Left colon (tissue), 2 donors: ENCODE data around the gene RGS12. TPM values are rescaled to one million over a fixed set of nuclear protein-coding genes. Genes with fewer than 3 reads are reported as not detected.

Experiments
- ATAC-seq: fragments of 200-7000 bp; cut with Tn5 transposase; one replicate; pipeline ENCODE4 v1.9.1; 2020; ENCODE audit warnings: mild to moderate bottlenecking, moderate library complexity
- DNase-seq, 2 donors: peaks; one replicate each; pipeline ENCODE4 v3.0.0-alpha.2; 2020
- intact Hi-C, 2 donors: fragments of 100-400 bp; cut with DNase I in 1 of 2; cut with micrococcal nuclease in 1 of 2; formaldehyde crosslinking; loops; one replicate each; pipeline versions ENCODE4 v1.11.2 to v1.14.0; 2022; cut with DNase I, micrococcal nuclease
- total RNA-seq, 2 donors: library from RNA; stranded (reverse); fragmentation: NEBNext Ultra II Directional; extraction: Animal tissue kit (Norgen Biotek cat#: 25700); gene quantifications; one replicate each; pipeline ENCODE4 v1.2.1, GENCODE V29; 2021
- donor health status: DM: no; HTN: no; CAD: no.
- donor health status: DM: yes; HTN: yes; CAD: no.

The RGS12 gene
- total RNA-seq, 2 donors from 2014 or later, result 21.5 to 23.5 TPM

DNA sequence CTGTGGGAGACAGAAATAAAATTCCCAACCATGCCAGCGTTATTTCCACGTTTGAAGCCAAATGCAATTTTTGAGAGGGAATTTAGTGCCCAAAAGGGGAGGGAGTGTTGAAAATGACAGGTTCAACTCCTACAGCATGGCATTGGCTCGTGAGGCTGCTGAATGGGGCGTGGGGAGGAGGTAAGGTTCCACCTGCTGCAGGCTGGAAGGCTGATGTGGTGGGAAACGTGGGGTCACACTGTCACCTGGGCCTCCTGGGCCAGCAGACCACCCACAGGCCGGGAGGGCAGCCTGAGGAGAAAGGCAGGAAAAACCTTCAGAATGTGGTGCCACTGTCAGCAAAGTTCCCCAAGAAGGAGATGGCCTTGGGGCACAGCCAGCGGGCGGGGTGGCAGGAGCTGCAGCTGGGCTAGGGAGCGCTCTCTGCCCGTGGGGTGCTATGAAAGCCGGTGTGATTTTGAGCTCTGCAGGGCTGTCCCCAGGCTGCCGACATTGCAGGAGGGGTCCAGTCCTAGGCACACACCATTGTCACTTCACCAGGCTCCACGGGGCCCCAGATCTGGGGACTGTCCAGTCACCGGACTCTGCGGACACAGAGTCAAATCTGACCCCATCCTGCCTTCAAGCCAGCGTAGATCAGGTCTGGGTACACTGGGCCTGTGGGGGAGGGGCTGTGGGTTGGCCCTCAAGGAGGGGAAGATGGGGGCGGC lies 24.3 kb upstream of the RGS12 start:
- DNase-seq (no peak), ATAC-seq (no peak)
- intact Hi-C loops, result no loop called here

DNA sequence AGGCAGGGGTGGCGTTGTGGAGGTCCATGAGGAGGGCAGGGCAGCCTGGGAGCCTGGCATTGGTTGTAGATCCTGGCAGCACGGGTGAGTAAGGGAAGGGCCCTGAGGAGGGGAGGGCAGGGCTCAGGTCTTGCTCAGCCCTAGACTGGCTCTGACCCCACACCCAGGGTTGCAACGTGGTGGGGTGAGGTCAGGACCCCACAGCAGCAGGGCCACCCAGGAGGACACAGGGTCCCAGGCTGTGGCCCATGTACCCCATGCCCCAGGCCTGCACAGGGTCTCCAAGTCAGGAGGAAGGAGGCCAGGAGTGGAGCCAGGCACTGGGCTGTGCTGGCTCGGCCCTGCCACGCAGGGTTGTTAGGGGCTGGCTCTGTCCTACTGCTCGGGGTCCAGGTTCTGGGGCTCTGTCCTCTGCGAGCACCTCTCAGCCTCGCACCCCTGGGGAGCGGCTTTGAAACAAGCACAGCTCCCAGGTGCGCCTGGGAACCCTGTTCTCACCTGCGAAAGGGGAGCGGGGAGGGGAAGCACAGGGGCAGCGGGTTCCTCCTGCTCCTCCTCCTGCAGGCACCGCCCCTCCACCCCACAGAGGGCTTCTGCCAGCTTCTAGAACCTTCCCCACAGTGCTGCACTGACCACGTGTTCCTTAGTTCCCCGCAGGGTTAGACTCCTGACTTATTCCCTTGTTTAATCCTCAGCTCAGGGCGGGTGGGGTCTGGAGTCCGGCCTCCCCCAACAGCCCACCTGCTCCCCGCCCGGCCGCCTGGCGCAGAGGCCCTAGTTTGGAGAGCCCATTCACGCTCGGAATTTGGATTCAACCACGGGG lies 23.5 kb upstream of the RGS12 start:
- no peak for DNase-seq
- no peak for ATAC-seq
- intact Hi-C loops, result no loop called here

DNA sequence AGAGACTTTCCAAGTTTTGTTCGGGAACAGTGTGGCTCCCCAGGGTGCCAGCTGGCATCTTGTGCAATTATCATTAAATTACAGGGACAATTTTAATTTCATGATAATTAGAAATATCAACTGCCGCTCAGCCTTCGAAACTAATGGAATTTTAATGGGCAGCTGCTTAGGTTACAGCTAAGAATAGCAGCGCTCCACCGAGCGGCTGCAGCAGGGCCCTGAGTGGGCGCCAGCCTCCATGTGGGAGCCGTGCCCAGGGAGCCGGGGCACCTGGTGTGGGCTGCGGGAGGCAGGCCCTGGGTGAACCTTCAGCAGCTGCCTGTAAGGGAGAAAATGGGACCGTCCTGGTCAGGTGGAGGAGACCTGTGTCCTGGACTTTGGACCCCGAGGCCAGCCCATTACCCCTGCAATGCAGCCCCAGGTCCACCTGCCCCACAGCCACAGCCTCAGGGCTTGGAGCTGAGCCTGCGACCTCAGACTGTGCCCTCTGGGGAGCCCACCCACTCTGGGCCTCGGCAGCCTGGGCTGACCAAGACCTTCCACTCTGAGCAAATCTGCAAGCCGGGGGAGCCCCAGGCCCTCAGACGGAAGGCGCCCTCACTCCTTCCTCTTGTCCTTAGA lies 22.7 kb upstream of the RGS12 start:
- no peak for ATAC-seq
- intact Hi-C loops, result no loop called here
- no peak for DNase-seq

DNA sequence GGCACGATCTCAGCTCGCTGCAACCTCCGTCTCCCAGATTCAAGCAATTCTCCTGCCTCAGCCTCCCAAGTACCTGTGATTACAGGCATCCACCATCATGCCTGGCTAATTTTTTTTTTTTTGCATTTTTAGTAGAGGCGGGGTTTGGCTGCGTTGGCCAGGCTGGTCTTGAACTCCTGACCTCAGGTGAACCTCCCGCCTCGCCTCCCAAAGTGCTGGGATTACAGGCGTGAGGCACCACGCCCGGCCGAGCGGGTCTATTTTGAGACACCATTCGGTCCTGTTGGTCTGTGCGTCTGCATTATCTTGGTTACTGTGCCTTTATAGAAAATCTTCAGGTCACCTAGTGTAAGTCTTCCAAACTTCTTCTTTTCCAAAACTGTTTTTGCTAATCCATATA lies 21.7 kb upstream of the RGS12 start:
- intact Hi-C loops, result no loop called here
- DNase-seq, result no peak

DNA sequence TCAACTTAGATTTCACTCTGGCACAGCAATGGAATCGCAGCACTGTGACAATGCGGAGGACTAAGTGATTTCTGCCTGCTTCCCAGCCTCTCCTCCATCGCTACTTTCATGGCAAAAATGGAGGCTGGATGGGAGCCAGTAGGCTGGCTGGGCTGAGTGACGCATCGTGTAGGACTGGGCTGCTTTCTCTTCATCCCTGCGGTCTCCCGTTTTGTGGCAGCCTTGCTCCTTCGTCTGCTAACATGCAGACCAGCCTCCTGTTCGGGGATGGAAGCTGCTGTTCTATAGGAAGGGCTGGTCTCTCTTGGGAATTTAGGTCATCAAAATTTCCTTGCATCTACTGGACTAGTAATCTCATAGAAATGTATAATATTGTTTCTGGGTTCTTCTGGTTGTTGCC lies 15.8 kb upstream of the RGS12 start:
- intact Hi-C loops, result no loop called here
- no peak for ATAC-seq
- no peak for DNase-seq

More for the DNA sequence above, 21.7 kb upstream of the RGS12 start:
- no peak for ATAC-seq

DNA sequence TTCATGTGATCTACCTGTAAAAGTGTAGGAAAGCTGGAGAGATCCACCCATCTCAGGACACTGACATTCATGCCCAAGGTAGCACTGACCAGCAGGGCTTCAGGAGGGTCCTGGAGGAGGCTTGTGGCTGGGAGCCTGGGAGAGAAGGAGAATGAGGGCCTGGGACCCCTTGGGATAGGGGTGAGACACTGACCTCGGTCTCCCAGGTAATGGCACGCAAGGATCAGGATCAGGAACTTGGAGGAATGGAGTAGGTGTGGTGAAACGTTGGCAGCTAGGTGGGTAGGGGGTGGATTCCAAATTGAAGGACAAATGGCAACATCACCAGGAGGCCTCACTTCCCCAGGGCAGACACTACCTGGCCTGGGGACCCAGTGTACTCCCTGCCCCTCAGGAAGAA lies 12.4 kb upstream of the RGS12 start:
- no peak for ATAC-seq
- DNase-seq, result no peak
- intact Hi-C loops, result no loop called here

DNA sequence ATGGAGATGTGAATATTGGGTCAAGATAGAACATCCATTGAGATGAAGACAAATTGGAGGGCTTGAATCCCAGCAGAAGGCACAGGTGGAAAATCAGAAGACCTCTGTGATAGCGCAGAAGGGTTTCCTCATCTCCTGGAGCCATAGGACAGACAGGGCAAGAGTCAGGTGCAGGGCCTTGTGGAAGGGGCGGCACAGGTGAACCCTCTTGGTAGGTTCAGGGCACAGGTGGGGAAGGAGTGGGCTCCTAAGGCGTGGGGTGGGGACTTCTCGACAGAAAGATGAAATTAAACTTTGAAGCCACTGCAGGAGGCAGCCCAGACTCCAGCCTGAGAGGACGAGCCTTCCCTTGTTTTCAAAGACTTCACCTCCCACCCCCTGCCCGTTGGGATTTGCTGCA lies 9.3 kb upstream of the RGS12 start:
- DNase-seq (no peak), ATAC-seq (no peak)
- intact Hi-C loops, result no loop called here

DNA sequence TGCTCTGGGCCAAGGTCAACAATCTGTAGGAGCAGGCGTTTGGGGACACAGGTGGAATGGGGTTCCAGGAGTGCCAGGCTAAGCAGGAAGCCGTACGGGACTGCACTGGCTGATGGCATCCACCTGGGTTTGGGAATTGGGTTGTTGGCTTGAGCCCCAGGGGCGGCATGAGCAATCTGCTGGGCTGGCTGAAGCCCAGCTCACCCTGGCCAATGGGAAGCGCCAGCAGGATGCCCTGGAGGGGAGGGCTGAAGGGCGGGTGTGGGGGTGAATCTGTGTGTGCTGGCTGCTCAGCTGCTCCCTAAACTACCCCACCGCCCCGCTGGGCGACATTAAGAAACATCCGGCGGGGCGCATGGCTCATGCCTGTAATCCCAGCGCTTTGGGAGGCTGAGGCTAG lies 8.9 kb upstream of the RGS12 start:
- ATAC-seq (no peak), DNase-seq (no peak)
- intact Hi-C loops, result no loop called here

DNA sequence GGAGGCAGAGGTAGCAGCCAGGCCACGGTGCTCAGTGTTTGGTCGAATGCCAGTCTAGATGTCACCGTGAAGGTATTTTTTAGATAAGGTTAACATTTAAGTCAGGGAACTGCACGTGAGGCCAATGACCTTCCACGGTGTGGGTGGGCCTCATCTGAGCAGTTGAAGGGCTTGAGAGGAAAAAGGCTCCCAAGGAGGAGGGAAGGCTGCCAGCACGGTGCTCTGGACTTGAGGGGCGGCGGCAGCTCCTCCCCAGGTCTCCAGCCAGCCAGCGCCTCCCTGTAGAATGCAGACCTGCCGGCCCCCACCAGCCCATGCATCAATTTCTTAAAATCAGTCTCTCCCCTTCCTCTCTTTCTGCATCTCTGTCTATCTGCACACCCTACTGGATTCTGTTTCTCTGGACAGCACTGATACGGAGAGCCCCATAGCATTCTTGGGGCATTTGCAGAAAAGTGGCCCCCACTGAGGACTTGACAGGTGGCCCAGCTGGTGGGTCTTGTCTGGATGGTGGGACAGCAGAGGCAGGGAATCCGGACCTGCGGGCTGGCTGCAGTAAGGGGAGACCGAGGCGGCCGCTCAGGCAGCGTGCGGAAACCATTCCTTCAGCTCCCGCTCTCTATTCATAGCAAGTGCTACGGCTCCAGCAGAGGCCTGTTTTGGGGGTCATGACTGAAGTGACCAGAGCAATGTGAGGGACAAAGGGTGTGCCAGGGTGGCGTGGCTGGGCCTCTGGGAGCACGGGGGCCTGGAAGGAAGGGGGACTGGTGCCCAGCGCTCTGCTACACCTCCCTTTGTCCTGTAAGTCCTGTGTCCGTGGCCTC lies 7.9 kb upstream of the RGS12 start:
- ATAC-seq, result no peak
- no peak for DNase-seq
- intact Hi-C loops, result no loop called here

DNA sequence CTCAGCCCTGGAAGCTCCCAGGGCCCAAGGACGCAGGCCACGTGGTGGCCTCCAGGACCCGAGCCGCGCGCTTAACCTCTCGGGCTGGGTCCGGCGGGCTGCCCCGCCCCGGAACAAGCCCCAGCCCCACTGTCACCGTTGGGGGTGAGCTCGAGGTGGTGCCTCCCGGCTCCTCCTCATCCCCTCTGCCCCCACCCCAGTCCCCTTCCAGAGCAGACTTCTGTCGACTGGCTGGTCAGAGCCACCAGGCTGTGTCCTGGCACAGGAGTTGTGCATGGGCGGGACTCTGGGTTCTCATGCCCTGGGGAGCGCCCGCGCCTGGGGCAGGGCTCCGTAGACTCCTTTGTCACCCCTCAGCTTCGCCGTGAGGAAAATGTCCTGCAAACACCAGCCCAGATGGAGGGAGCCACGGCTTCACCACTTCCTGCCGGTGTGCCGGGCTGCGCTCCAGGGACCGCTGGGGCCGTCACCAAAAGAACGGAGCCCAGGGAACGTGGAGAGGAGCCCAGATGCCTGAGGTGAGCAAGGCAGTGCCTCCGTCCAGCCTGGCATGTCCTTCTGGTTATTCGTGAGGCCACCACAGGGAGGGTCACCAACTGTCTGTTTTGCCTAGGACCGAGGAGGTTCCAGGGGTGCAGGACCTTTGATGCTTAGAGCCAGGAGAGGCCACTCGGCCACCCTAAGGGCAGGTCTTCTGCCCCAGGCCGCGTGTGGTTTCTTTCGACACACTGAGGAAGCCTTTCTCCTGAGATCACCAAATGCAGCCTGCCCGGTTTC lies 7.1 kb upstream of the RGS12 start:
- intact Hi-C loops, result no loop called here
- peak in 1 of 2 donors; percentile 41 for DNase-seq

DNA sequence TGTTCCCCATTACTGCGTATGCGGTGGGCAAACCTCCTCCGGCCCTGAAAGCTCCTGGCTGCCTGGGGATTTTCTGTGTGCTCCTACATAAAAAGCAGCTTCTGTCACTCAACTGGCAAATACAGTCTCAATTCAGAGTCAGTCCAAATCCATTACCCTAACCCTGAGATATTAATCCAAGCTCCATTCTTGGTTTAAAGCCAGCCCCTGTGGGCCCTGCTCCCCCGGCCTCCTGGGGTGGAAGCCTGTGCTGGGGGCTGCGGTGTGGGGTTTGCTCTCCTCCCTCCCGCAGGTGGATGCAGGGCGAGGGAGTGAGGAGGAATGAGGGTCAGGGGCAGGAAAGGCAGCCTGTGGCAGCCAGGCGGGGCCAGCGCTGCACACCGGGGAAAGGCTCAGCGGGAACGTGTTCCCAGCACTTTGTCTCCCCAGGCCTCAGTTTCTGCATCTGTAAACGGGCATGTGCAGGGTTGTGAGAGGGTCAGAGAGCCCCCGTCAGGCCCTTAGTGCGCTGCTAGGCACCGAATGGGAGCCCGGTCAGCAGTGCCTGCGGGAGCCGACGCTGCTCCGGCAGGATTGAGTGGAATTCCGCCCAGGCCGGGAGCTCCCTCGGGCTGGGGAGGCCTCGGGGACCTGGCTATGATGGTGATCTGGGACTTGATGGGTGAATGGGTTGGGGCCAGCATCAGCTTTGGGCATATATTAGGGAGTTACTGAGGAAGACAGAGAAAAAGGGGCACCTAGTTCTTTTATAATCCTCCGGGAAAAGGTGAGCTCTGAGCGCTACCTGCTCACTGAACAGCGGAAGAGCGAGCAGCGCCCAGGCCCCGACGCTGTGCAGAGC lies 6.3 kb upstream of the RGS12 start:
- intact Hi-C loops, result no loop called here
- ATAC-seq (no peak), DNase-seq (no peak)

More for the DNA sequence above, 7.1 kb upstream of the RGS12 start:
- no peak for ATAC-seq

DNA sequence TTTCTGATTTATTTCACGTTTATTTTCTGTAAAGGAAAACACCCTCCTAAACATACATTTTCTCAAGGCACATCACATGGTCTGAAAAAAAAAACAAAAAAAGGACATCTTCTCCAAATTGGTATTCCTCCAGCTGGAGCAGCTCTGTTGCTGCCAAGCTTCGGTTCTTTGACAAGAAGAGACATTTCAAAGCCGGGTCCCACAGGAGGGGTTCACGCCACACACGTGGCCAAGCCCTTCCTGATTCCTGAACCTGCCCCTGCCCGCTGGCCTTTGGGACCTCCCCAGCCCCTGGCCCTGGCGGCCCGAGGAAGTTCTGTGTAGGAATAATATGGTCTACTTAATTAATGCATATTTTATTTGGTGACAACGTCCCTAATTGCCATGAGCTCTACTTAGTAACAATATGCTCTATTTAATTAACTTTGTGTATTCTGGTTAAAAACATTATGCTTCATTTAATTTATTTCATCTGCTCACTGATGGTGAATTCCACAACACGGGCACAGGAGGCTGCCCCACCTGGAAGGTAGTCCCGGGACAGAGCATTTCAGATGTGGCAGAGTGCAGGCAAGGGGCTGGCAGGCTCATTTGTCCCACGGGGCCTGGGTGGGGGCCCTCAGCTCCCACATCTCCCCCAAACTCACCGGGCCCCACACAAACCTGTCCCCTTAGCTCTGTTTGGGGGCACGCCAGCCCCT lies 5.4 kb upstream of the RGS12 start:
- ATAC-seq, result no peak
- no peak for DNase-seq
- intact Hi-C loops, result no loop called here

DNA sequence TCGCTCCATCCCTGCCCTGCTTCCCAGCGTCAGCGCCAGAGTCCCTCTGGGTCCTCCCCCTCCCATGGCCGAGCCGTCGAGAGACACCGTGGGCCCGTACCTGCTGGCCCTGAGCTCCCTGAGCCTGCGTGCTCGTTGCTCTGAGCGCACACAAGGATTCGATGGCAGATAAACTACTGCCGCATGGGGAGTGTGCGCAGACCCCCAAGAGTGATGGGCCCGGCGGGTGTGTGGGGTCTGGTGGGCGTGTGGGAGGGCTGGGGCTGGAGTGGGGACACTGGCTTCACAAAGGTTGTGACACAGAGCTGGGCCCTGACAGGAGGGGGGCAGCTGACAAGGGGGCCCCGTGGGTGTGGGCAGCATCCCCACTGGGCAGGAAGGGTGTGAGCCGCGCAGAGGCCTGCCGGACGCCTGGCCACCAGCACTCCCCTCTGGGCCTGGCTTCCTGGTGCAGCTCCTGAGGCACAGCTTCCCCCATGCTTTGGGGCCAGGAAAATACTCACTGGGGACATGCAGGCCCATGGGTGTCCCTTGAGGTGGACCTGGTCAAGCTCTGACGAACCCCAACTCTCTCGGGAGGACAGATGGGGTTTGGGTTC lies 4.8 kb upstream of the RGS12 start:
- DNase-seq (no peak), ATAC-seq (no peak)
- intact Hi-C loops, result no loop called here

DNA sequence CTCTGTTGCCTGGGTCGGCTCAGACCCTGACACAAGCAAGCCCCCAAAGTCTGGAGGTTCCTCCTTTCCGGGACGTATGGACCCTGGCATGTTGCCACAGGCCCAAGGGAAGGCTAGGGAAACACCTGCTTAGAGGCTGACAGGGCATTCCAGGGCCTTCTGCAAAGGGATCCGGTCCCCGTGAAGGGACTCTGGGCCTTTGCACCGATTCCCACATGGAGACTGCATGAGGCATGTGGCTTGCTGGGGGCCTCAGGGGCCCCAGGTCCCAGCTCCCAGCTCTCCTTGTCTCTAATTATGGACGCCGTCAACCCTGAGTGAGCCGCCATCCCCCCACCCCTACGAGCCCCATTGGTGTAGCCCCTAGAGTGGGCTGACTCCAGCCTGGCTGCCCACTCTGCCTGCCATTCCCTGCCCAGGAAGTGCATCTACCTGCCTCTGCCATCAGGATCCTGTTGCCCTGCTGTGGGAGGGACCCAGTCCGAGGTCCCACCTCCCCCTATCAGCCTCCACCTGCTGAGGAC lies 4.2 kb upstream of the RGS12 start:
- DNase-seq (no peak), ATAC-seq (no peak)
- intact Hi-C loops, result no loop called here

DNA sequence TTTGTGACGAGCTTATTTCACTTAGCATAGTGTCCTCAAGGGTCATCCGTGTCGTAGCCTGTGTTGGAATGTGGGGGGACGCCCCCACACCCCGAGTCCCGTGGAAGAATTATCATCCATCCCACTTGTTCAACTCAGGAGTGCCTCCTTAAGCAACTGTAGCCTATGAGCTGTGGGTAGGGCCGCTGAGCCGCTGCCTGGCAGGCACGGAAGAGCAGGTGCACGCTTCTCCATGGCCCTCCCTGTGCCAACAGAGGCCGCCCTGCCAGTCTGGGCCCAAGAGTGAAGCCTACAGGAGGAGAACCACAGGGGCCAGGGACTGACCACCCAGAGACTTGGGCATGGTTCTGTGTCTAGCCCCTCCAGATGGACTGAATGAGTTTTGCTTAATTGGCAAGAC lies 2.3 kb upstream of the RGS12 start:
- ATAC-seq, result no peak
- intact Hi-C loops, result no loop called here

DNA sequence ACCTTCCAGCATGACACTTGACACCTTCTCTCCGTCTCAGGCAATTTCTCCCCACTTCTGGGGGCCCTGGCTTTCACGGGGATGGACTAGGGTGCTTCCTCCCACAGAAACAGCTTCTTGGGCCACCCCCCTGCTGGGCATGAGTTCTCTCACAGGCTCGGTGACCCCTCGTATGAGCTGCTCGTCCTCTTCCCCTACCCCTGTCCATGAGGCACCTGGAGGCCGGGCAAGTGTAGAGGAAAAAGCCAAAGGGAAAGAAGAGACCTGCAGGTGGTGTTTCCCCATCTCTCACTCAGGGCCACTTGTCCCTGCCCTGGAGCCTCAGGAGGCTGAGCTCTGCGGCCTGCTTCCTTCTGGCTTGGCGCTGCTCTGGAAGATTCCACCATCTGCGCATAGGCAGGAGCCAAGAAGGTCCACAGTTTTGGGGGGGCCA lies 1.9 kb upstream of the RGS12 start:
- intact Hi-C loops, result no loop called here
- DNase-seq (no peak), ATAC-seq (no peak)

More for the DNA sequence above, 2.3 kb upstream of the RGS12 start:
- DNase-seq, result no peak
